HepG2 (cell line): ENCODE results near the gene VAMP2. TPM values are rescaled to one million over a fixed set of nuclear protein-coding genes. Genes with fewer than 3 reads are reported as not detected.

Source experiments
- ELF4 ChIP-seq: sonication (generic); formaldehyde crosslinking; IDR thresholded peaks from 2 replicates; pipeline ENCODE4 v1.5.0; 2020; ENCODE audit warnings: missing genetic modification reagents, mild to moderate bottlenecking, moderate library complexity, borderline replicate concordance
- HMGA1 ChIP-seq: sonication (generic); formaldehyde crosslinking; conservative IDR thresholded peaks from 2 replicates; pipeline ENCODE4 v1.4.0; 2020; ENCODE audit warnings: missing genetic modification reagents
- HOXA3 ChIP-seq: sonication (generic); formaldehyde crosslinking; IDR thresholded peaks from 2 replicates; pipeline ENCODE4 v1.5.0; 2020; ENCODE audit warnings: missing genetic modification reagents
- POLR2G ChIP-seq: fragments of 200-400 bp; formaldehyde crosslinking; IDR thresholded peaks from 2 replicates; pipeline ENCODE4 v1.6.1; 2018; ENCODE audit warnings: mild to moderate bottlenecking, low read depth, low read length, moderate library complexity
- TCF7 ChIP-seq: sonication (generic); IDR thresholded peaks from 2 replicates; pipeline ENCODE4 v1.6.1; 2016; ENCODE audit warnings: antibody characterized with exemption, low read depth
- THAP9 ChIP-seq: sonication (generic); formaldehyde crosslinking; IDR thresholded peaks from 2 replicates; pipeline ENCODE4; 2020; ENCODE audit warnings: missing genetic modification reagents, mild to moderate bottlenecking, borderline replicate concordance
- ZNF24 ChIP-seq: fragments of 450-650 bp; IDR thresholded peaks from 2 replicates; pipeline ENCODE4 v1.6.1; 2017; ENCODE audit warnings: antibody characterized with exemption, mild to moderate bottlenecking
- ZNF329 ChIP-seq: sonication (generic); formaldehyde crosslinking; IDR thresholded peaks from 2 replicates; pipeline ENCODE4 v1.9.0; 2021; ENCODE audit warnings: low read depth, mild to moderate bottlenecking, missing genetic modification reagents
- ZNF563 ChIP-seq: sonication (generic); formaldehyde crosslinking; IDR thresholded peaks from 2 replicates; pipeline ENCODE4 v1.8.0; 2022; ENCODE audit warnings: mild to moderate bottlenecking, moderate library complexity, missing genetic modification reagents
- ZNF576 ChIP-seq: sonication (generic); formaldehyde crosslinking; IDR thresholded peaks from 2 replicates; pipeline ENCODE4 v1.4.0; 2020; ENCODE audit warnings: mild to moderate bottlenecking, missing genetic modification reagents
- ZNF7 ChIP-seq: IDR thresholded peaks from 2 replicates; pipeline ENCODE4 v1.6.1; 2016; ENCODE audit warnings: missing biosample characterization, missing genetic modification reagents
- polyA plus RNA-seq, 8 experiments: library from polyadenylated mRNA; depleted of rRNA in 3 of 8; stranded (reverse) in 7 of 8; unstranded in 1 of 8; fragments of >200 nt; fragmentation: Illumina TruSeq in 4 of 8; extraction: Trizol in 4 of 8; gene quantifications; 2 replicates each; pipeline versions ENCODE4 v1.2.1 to v1.2.3, GENCODE V29; 2011 to 2016; ENCODE audit warnings: low read depth in 4 of 8, missing spikeins in 1 of 8, mixed read lengths in 1 of 8; ENCODE audit not compliant: insufficient read depth in 1 of 8
- total RNA-seq, 5 experiments: library from RNA; depleted of rRNA; stranded (reverse); fragments of >200 nt; fragmentation: Illumina TruSeq; extraction: Trizol; gene quantifications; 2 replicates each; pipeline ENCODE4 v1.2.3, GENCODE V29; 2016; ENCODE audit warnings: low read depth in 1 of 5
- TF ChIP-seq, protein P1 (sequence below): sonication (generic); formaldehyde crosslinking; IDR thresholded peaks from 2 replicates; pipeline ENCODE4 v1.5.0; 2020; ENCODE audit warnings: mild to moderate bottlenecking, missing genetic modification reagents
- TF ChIP-seq, protein P2 (sequence below): sonication (generic); formaldehyde crosslinking; conservative IDR thresholded peaks from 2 replicates; pipeline ENCODE4 v1.4.0; 2020; ENCODE audit warnings: missing genetic modification reagents
- TF ChIP-seq, protein P3 (sequence below): sonication (generic); formaldehyde crosslinking; IDR thresholded peaks from 2 replicates; pipeline ENCODE4 v1.9.0; 2021; ENCODE audit warnings: mild to moderate bottlenecking, missing genetic modification reagents

The VAMP2 gene
- total and polyA plus RNA-seq, 2 of the 13 experiments (the other 11 are each of a cell fraction or from before 2014, with no cell fraction given) = 3.9 to 17.2 TPM

DNA sequence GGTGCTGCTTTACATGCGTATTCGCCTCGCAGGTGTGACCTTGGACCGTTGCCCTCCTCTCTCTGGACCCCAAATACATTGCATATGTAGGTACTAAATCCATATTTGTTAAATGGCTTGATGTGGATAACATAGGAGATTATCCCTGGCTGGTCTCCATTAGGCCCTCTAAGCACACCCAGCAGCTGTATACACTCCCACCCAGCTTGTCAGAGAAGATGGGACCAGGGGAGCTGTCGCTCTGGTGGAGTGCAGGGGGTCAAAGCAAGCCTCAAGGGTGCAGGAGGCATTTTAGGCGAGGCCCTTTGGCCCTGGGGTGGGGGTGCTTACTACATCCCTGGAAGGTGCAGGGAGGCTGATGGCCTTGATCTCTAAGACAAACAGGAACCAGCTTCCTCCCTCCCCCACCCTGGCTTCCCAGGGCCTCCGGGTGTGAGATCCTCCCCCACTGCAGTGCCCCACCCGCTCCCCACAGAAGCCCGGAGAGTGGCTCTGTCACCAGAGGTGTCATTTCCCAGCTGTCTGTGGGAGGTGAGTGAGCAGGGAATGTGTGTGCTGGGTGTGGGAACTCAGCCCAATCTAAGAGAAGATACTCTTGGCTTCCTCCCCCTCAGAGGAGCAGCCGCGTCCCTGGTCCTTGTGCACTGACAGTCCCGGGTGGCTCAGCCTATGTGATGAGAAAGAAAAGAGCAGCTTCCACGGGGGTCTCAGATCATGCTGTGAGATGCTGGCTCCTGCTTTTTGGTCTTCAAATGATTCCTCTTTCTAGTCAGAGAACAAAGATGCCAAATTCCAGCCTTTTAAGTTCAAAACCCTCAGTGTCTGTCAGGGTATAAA, 1.4 kb upstream of the VAMP2 start (continued):
- TF ChIP-seq, protein P1, sequence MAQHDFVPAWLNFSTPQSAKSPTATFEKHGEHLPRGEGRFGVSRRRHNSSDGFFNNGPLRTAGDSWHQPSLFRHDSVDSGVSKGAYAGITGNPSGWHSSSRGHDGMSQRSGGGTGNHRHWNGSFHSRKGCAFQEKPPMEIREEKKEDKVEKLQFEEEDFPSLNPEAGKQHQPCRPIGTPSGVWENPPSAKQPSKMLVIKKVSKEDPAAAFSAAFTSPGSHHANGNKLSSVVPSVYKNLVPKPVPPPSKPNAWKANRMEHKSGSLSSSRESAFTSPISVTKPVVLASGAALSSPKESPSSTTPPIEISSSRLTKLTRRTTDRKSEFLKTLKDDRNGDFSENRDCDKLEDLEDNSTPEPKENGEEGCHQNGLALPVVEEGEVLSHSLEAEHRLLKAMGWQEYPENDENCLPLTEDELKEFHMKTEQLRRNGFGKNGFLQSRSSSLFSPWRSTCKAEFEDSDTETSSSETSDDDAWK (CRISPR knock-in tag) = no peak
- TF ChIP-seq HMGA1 (CRISPR knock-in tag) = no peak
- peak; percentile 15; the same call in 1 of the 2 replicates for TF ChIP-seq THAP9
- TF ChIP-seq ZNF576 (CRISPR knock-in tag) = no peak
- TF ChIP-seq, protein P2, sequence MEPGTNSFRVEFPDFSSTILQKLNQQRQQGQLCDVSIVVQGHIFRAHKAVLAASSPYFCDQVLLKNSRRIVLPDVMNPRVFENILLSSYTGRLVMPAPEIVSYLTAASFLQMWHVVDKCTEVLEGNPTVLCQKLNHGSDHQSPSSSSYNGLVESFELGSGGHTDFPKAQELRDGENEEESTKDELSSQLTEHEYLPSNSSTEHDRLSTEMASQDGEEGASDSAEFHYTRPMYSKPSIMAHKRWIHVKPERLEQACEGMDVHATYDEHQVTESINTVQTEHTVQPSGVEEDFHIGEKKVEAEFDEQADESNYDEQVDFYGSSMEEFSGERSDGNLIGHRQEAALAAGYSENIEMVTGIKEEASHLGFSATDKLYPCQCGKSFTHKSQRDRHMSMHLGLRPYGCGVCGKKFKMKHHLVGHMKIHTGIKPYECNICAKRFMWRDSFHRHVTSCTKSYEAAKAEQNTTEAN (CRISPR knock-in tag) = no peak
- TF ChIP-seq ZNF563 (CRISPR knock-in tag) = no peak
- TF ChIP-seq HOXA3 (CRISPR knock-in tag) = peak; percentile 46; the same call in 1 of the 2 replicates
- no peak for TF ChIP-seq ZNF7 (CRISPR knock-in tag)
- TF ChIP-seq ELF4 (CRISPR knock-in tag) = no peak
- TF ChIP-seq, protein P3, sequence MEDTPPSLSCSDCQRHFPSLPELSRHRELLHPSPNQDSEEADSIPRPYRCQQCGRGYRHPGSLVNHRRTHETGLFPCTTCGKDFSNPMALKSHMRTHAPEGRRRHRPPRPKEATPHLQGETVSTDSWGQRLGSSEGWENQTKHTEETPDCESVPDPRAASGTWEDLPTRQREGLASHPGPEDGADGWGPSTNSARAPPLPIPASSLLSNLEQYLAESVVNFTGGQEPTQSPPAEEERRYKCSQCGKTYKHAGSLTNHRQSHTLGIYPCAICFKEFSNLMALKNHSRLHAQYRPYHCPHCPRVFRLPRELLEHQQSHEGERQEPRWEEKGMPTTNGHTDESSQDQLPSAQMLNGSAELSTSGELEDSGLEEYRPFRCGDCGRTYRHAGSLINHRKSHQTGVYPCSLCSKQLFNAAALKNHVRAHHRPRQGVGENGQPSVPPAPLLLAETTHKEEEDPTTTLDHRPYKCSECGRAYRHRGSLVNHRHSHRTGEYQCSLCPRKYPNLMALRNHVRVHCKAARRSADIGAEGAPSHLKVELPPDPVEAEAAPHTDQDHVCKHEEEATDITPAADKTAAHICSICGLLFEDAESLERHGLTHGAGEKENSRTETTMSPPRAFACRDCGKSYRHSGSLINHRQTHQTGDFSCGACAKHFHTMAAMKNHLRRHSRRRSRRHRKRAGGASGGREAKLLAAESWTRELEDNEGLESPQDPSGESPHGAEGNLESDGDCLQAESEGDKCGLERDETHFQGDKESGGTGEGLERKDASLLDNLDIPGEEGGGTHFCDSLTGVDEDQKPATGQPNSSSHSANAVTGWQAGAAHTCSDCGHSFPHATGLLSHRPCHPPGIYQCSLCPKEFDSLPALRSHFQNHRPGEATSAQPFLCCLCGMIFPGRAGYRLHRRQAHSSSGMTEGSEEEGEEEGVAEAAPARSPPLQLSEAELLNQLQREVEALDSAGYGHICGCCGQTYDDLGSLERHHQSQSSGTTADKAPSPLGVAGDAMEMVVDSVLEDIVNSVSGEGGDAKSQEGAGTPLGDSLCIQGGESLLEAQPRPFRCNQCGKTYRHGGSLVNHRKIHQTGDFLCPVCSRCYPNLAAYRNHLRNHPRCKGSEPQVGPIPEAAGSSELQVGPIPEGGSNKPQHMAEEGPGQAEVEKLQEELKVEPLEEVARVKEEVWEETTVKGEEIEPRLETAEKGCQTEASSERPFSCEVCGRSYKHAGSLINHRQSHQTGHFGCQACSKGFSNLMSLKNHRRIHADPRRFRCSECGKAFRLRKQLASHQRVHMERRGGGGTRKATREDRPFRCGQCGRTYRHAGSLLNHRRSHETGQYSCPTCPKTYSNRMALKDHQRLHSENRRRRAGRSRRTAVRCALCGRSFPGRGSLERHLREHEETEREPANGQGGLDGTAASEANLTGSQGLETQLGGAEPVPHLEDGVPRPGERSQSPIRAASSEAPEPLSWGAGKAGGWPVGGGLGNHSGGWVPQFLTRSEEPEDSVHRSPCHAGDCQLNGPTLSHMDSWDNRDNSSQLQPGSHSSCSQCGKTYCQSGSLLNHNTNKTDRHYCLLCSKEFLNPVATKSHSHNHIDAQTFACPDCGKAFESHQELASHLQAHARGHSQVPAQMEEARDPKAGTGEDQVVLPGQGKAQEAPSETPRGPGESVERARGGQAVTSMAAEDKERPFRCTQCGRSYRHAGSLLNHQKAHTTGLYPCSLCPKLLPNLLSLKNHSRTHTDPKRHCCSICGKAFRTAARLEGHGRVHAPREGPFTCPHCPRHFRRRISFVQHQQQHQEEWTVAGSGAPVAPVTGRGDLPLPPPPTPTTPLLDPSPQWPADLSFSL (CRISPR knock-in tag) = no peak
- TF ChIP-seq POLR2G = no peak
- TF ChIP-seq ZNF24 = no peak
- no peak for TF ChIP-seq ZNF329
- TF ChIP-seq TCF7 = peak; percentile 8; the same call in 1 of the 2 replicates
